ENCODE measurements around the gene RBM38.

RBM38 gene

DNA sequence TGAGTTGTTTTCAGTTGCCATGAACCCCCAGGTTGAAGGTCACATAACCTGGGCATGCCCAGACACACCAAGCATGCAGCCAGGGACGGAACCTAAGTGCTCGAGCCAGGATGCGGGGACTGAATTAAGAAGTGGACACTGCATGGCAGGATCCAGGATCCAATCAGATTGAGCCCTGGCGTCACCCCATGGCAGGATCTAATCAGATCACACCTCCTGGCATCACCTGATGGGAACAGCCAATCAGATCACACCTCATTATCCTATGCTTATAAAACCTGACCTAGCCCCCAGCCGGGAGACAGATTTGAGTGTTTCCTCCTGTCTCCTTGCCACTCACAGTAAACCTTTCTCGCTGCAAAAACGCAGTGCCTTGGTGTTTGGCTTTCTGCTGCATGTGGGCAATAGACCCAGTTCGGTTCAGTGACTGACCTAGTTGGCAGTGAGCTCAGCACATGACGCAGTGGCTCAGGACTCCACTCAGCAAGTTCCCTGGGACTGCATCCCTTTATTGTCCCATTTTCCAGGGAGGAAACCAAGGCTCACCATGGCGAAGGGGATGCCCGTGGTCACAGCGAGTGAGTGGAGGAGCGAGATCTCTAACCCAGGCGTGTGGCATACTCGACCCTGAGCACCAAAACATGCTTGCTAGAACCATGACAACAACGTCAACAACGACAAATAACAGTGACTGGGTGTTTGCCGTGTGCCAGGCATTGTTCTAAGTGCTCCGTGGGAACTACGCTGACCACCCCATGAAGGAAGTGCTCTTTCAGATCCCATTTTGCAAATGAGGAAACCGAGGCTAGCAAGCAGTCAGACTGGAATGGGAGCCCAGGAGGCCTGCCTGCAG is 66.3 kb downstream of the RBM38 start:
- Histone ChIP-seq H3K4me3 (ENCODE audit: low read depth, low read length) (no peak overlapping the region), H2AFZ (no peak overlapping the region), H3K27me3 (ENCODE audit: control insufficient read depth, insufficient read depth, low read length) (no peaks in the 10 kb centered on the region), H3K79me2 (no peaks in the 10 kb centered on the region), H3K9me3 (ENCODE audit: control insufficient read depth, low read length) (no peaks in the 10 kb centered on the region), H3K27ac (no peak overlapping the region), H3K4me2 (ENCODE audit: low read length) (no peak overlapping the region), H3K36me3 (ENCODE audit: control insufficient read depth, insufficient read depth, low read length) (no peaks in the 10 kb centered on the region), H3K9ac (no peak overlapping the region), H3K4me1 (no peaks in the 10 kb centered on the region)
- TF ChIP-seq, protein P1, sequence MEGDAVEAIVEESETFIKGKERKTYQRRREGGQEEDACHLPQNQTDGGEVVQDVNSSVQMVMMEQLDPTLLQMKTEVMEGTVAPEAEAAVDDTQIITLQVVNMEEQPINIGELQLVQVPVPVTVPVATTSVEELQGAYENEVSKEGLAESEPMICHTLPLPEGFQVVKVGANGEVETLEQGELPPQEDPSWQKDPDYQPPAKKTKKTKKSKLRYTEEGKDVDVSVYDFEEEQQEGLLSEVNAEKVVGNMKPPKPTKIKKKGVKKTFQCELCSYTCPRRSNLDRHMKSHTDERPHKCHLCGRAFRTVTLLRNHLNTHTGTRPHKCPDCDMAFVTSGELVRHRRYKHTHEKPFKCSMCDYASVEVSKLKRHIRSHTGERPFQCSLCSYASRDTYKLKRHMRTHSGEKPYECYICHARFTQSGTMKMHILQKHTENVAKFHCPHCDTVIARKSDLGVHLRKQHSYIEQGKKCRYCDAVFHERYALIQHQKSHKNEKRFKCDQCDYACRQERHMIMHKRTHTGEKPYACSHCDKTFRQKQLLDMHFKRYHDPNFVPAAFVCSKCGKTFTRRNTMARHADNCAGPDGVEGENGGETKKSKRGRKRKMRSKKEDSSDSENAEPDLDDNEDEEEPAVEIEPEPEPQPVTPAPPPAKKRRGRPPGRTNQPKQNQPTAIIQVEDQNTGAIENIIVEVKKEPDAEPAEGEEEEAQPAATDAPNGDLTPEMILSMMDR (IDR thresholded peaks at IDR 0.05), result no peak

GRCh38 chr20:57458400-57459160 is 67.4 kb downstream of the RBM38 start:
- Histone ChIP-seq H2AFZ (no peak overlapping the region), H3K9ac (no peak overlapping the region), H3K79me2 (no peaks in the 10 kb centered on the region), H3K4me1 (no peaks in the 10 kb centered on the region), H3K9me3 (ENCODE audit: control insufficient read depth, low read length) (no peaks in the 10 kb centered on the region), H3K36me3 (ENCODE audit: control insufficient read depth, insufficient read depth, low read length) (no peaks in the 10 kb centered on the region), H3K4me2 (ENCODE audit: low read length) (no peak overlapping the region), H3K4me3 (ENCODE audit: low read depth, low read length) (no peak overlapping the region), H3K27ac (no peak overlapping the region), H3K27me3 (ENCODE audit: control insufficient read depth, insufficient read depth, low read length) (no peaks in the 10 kb centered on the region)
- TF ChIP-seq, protein P1 (IDR thresholded peaks at IDR 0.05), result no peak

Data from parathyroid adenoma (tissue), 2 donors.